HFFc6 (cell line): ENCODE data around the gene PLA2G2A. TPM values are rescaled to one million over a fixed set of nuclear protein-coding genes. Genes with fewer than 3 reads are reported as not detected.
A peak's percentile ranks its signal among the peaks of the same experiment; 100 is the strongest.

Experiments used
- DNase-seq: peaks from one replicate; pipeline ENCODE4 v3.0.0-alpha.2; 2018
- H3K27ac Mint-ChIP-seq: 2 replicates; pipeline ENCODE4 v1.8.0; 2020; ENCODE audit warnings: mild to moderate bottlenecking, mixed read lengths
- H3K27me3 Mint-ChIP-seq: 2 replicates; pipeline ENCODE4 v1.8.0; 2021; ENCODE audit warnings: mild to moderate bottlenecking, moderate library complexity, mixed read lengths; ENCODE audit not compliant: insufficient read depth
- H3K36me3 Mint-ChIP-seq: 2 replicates; pipeline ENCODE4 v1.8.0; 2021; ENCODE audit warnings: low read depth, mixed read lengths
- H3K4me1 Mint-ChIP-seq: 2 replicates; pipeline ENCODE4 v1.8.0; 2020; ENCODE audit warnings: low read depth, mixed read lengths
- H3K4me3 Mint-ChIP-seq: 2 replicates; pipeline ENCODE4 v1.8.0; 2020; ENCODE audit warnings: mild to moderate bottlenecking, moderate library complexity, mixed read lengths
- H3K9me3 Mint-ChIP-seq: 2 replicates; pipeline ENCODE4 v1.8.0; 2020; ENCODE audit warnings: mild to moderate bottlenecking, mixed read lengths
- total RNA-seq, 6 experiments: library from RNA; stranded (reverse); fragmentation: NEBNext Ultra II Directional; extraction: Animal tissue kit (Norgen Biotek cat#: 25700); gene quantifications; 2 replicates in 1 of 6; 3 replicates in 5 of 6; pipeline ENCODE4 v1.2.3, GENCODE V29; 2021
- TF ChIP-seq, protein P1 (sequence below): fragments of 200-600 bp; sonication (generic); IDR thresholded peaks from 2 replicates; pipeline ENCODE4 v1.5.0; 2021; ENCODE audit warnings: antibody characterized with exemption, mild to moderate bottlenecking

The PLA2G2A gene
- total RNA-seq, 6 experiments from 2014 or later, result not detected

GRCh38 chr1:19960591-19960990, 18.8 kb downstream of the PLA2G2A start:
- Mint-ChIP-seq H3K36me3 (no peaks in the 10 kb centered on the region), H3K27ac (no peak overlapping the region), H3K9me3 (peaks cover 4% of the 10 kb centered on the region; the same call in 1 of the 2 replicates), H3K27me3 (peaks cover 57% of the 10 kb centered on the region), H3K4me3 (no peak overlapping the region), H3K4me1 (no peaks in the 10 kb centered on the region)
- DNase-seq, result no peak
- TF ChIP-seq, protein P1, sequence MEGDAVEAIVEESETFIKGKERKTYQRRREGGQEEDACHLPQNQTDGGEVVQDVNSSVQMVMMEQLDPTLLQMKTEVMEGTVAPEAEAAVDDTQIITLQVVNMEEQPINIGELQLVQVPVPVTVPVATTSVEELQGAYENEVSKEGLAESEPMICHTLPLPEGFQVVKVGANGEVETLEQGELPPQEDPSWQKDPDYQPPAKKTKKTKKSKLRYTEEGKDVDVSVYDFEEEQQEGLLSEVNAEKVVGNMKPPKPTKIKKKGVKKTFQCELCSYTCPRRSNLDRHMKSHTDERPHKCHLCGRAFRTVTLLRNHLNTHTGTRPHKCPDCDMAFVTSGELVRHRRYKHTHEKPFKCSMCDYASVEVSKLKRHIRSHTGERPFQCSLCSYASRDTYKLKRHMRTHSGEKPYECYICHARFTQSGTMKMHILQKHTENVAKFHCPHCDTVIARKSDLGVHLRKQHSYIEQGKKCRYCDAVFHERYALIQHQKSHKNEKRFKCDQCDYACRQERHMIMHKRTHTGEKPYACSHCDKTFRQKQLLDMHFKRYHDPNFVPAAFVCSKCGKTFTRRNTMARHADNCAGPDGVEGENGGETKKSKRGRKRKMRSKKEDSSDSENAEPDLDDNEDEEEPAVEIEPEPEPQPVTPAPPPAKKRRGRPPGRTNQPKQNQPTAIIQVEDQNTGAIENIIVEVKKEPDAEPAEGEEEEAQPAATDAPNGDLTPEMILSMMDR, result no peak

DNA sequence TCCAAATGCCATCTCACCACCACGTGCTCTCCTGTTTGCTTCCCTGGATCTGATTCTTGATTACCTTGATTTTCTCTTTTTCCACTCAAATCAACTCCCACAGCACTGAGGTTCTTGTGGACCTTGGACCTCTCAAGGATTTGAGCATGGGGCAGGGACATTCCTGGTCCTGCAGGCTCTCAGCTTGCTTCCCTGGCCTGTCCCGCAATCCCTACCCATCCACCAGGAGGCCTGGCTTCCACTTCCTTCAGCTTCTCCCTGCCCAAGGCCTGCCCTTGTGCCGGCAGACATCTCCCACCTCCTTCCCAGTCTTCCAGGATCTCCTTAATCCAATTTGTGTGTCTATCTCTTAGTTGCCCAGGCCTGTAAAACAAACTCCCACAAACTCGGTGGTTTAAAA, 21.6 kb downstream of the PLA2G2A start:
- no peak overlapping the region for H3K27ac Mint-ChIP-seq

DNA sequence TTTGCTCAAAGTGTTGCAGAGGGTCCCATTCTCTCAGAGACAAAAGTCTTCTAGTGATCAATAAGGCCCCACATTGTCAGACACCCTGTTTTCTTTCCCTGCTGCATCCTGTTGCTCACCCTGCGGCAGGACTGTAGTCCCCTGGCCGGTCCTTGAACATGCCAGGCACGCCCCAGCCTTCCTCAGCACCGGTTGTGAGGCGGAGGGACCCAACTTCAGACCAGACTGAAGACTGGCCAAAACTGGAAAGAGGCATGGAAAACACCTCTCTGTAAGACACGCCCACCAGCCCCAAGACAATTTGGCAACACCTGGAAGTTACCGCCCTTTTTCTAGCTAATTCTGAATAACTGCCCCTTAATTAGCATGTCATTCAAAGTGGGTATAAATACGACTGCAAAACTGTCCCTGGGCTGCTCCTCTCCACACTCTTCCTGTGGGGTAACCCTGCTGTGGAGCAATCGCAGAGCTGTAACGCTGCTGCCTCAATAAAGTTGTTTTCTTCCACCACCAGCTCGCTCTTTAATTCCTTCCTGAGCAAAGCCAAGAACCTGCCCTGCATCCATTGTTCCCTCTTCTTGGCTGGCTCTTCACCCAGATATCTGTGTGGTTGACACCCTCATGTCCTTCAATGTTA, 23.8 kb downstream of the PLA2G2A start:
- no peak for DNase-seq
- H3K4me3 Mint-ChIP-seq, result no peak overlapping the region
- no peak overlapping the region for H3K27ac Mint-ChIP-seq
- no peaks in the 10 kb centered on the region for H3K4me1 Mint-ChIP-seq
- TF ChIP-seq, protein P1, result no peak
- peaks cover 6% of the 10 kb centered on the region; the same call in 1 of the 2 replicates for H3K9me3 Mint-ChIP-seq
- H3K36me3 Mint-ChIP-seq, result no peaks in the 10 kb centered on the region
- H3K27me3 Mint-ChIP-seq, result peaks cover 53% of the 10 kb centered on the region

More for the DNA sequence above, 21.6 kb downstream of the PLA2G2A start:
- Mint-ChIP-seq H3K4me1 (no peaks in the 10 kb centered on the region), H3K9me3 (peaks cover 6% of the 10 kb centered on the region; the same call in 1 of the 2 replicates), H3K4me3 (no peak overlapping the region), H3K27me3 (peaks cover 54% of the 10 kb centered on the region), H3K36me3 (no peaks in the 10 kb centered on the region)
- no peak for DNase-seq
- TF ChIP-seq, protein P1, result no peak

DNA sequence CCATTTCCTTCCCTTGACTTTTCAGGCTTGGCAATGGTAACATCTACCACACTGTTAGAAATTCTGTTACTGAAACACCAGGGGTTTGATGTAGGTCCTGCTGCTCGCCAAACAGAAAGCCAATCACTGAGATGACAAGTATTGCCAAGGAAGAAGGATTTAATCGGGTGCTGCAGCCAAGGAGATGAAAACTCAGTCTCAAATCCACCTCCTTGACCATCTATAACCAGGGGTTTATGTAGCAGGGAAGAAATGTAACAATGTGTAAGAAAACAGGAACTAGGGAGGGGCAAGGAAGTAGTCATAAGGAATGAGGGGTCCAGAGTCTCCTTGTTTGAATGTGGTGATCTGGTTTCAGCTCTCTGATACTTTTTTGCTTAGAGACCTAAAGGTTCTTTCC, 25.4 kb downstream of the PLA2G2A start:
- Mint-ChIP-seq H3K27ac (no peak overlapping the region), H3K36me3 (no peaks in the 10 kb centered on the region), H3K4me3 (no peak overlapping the region), H3K4me1 (peaks cover 4% of the 10 kb centered on the region), H3K27me3 (peaks cover 50% of the 10 kb centered on the region), H3K9me3 (peaks cover 6% of the 10 kb centered on the region; the same call in 1 of the 2 replicates)
- no peak for DNase-seq
- TF ChIP-seq, protein P1, result no peak

- DNase-seq, result peak; percentile 86
- H3K27ac Mint-ChIP-seq, result peak overlapping the region; percentile 70
- H3K27me3 Mint-ChIP-seq, result peaks cover 23% of the 10 kb centered on the region
- peaks cover 12% of the 10 kb centered on the region for H3K4me1 Mint-ChIP-seq
- TF ChIP-seq, protein P1, result no peak
- no peaks in the 10 kb centered on the region for H3K9me3 Mint-ChIP-seq
- H3K36me3 Mint-ChIP-seq, result no peaks in the 10 kb centered on the region
- H3K4me3 Mint-ChIP-seq, result no peak overlapping the region
Observed at GRCh38 chr1:19949016-19949415, 30.4 kb downstream of the PLA2G2A start.
